HepG2 (cell line): ENCODE measurements around the gene MTRR. TPM values are rescaled to one million over a fixed set of nuclear protein-coding genes. Genes with fewer than 3 reads are reported as not detected.
A peak's percentile ranks its signal among the peaks of the same experiment; 100 is the strongest.

ENCODE experiments used
- GMEB1 ChIP-seq: sonication (generic); formaldehyde crosslinking; IDR thresholded peaks from 2 replicates; pipeline ENCODE4 v1.5.1; 2020; ENCODE audit warnings: missing genetic modification reagents, mild to moderate bottlenecking, borderline replicate concordance
- KLF12 ChIP-seq: sonication (generic); formaldehyde crosslinking; IDR thresholded peaks from 2 replicates; pipeline ENCODE4 v1.4.0; 2020; ENCODE audit warnings: missing genetic modification reagents, borderline replicate concordance
- MEIS2 ChIP-seq: sonication (generic); formaldehyde crosslinking; IDR thresholded peaks from 2 replicates; pipeline ENCODE4 v1.9.0; 2021; ENCODE audit warnings: mild to moderate bottlenecking, missing genetic modification reagents
- NCOA1 ChIP-seq: sonication (generic); formaldehyde crosslinking; IDR thresholded peaks from 2 replicates; pipeline ENCODE4 v1.9.0; 2021; ENCODE audit warnings: missing genetic modification reagents
- NFYB ChIP-seq: sonication (generic); formaldehyde crosslinking; IDR thresholded peaks from 2 replicates; pipeline ENCODE4 v1.4.0; 2020; ENCODE audit warnings: missing genetic modification reagents
- POGZ ChIP-seq: sonication (generic); formaldehyde crosslinking; IDR thresholded peaks from 2 replicates; pipeline ENCODE4 v1.4.0; 2020; ENCODE audit warnings: mild to moderate bottlenecking, missing genetic modification reagents
- SOX6 ChIP-seq, 2 experiments: fragments of 450-650 bp in 1 of 2; sonication (generic) in 1 of 2; formaldehyde crosslinking in 1 of 2; IDR thresholded peaks; 2 replicates each; pipeline versions ENCODE4 v1.4.0 to v1.6.1; 2017 to 2020; ENCODE audit warnings: antibody characterized with exemption in 1 of 2, mild to moderate bottlenecking in 1 of 2, missing genetic modification reagents in 1 of 2
- STAT6 ChIP-seq: sonication (generic); formaldehyde crosslinking; IDR thresholded peaks from 2 replicates; pipeline ENCODE4 v1.4.0; 2020; ENCODE audit warnings: missing genetic modification reagents, mild to moderate bottlenecking, borderline replicate concordance
- TAF1 ChIP-seq: sonication (generic); formaldehyde crosslinking; IDR thresholded peaks from 2 replicates; pipeline ENCODE4 v1.4.0; 2020; ENCODE audit warnings: missing genetic modification reagents
- THAP9 ChIP-seq: sonication (generic); formaldehyde crosslinking; IDR thresholded peaks from 2 replicates; pipeline ENCODE4; 2020; ENCODE audit warnings: missing genetic modification reagents, mild to moderate bottlenecking, borderline replicate concordance
- TP53 ChIP-seq: sonication (generic); formaldehyde crosslinking; conservative IDR thresholded peaks from 2 replicates; pipeline ENCODE4 v1.4.0; 2020; ENCODE audit warnings: missing genetic modification reagents
- ZBTB4 ChIP-seq: sonication (generic); formaldehyde crosslinking; IDR thresholded peaks from 2 replicates; pipeline ENCODE4 v1.4.0; 2020; ENCODE audit warnings: missing genetic modification reagents, mild to moderate bottlenecking, borderline replicate concordance
- ZBTB7B ChIP-seq: sonication (generic); formaldehyde crosslinking; IDR thresholded peaks from 2 replicates; pipeline ENCODE4 v1.4.0; 2020; ENCODE audit warnings: missing genetic modification reagents
- ZFP36 ChIP-seq: fragments of 150-350 bp; IDR thresholded peaks from 2 replicates; pipeline ENCODE4 v1.6.1; 2018; ENCODE audit warnings: borderline replicate concordance, low read length, low read depth; ENCODE audit not compliant: partially characterized antibody
- ZFP41 ChIP-seq: sonication (generic); formaldehyde crosslinking; IDR thresholded peaks from 2 replicates; pipeline ENCODE4 v1.4.0; 2020; ENCODE audit warnings: mild to moderate bottlenecking, missing genetic modification reagents, borderline replicate concordance
- ZKSCAN8 ChIP-seq: IDR thresholded peaks from 2 replicates; pipeline ENCODE4 v1.6.1; 2016; ENCODE audit warnings: borderline replicate concordance, missing genetic modification reagents, missing compliant biosample characterization
- ZMYM4 ChIP-seq: sonication (generic); formaldehyde crosslinking; IDR thresholded peaks from 2 replicates; pipeline ENCODE4 v1.8.1; 2023; ENCODE audit warnings: mild to moderate bottlenecking, missing genetic modification reagents
- ZNF124 ChIP-seq: sonication (generic); formaldehyde crosslinking; IDR thresholded peaks from 2 replicates; pipeline ENCODE4 v1.4.0; 2020; ENCODE audit warnings: missing genetic modification reagents
- polyA plus RNA-seq, 8 experiments: library from polyadenylated mRNA; depleted of rRNA in 3 of 8; stranded (reverse) in 7 of 8; unstranded in 1 of 8; fragments of >200 nt; fragmentation: Illumina TruSeq in 4 of 8; extraction: Trizol in 4 of 8; gene quantifications; 2 replicates each; pipeline versions ENCODE4 v1.2.1 to v1.2.3, GENCODE V29; 2011 to 2016; ENCODE audit warnings: low read depth in 4 of 8, missing spikeins in 1 of 8, mixed read lengths in 1 of 8; ENCODE audit not compliant: insufficient read depth in 1 of 8
- total RNA-seq, 5 experiments: library from RNA; depleted of rRNA; stranded (reverse); fragments of >200 nt; fragmentation: Illumina TruSeq; extraction: Trizol; gene quantifications; 2 replicates each; pipeline ENCODE4 v1.2.3, GENCODE V29; 2016; ENCODE audit warnings: low read depth in 1 of 5

The MTRR gene
- total and polyA plus RNA-seq, 2 of the 13 experiments (the other 11 are each of a cell fraction or from before 2014, with no cell fraction given) = 39.2 to 59.2 TPM

- TF ChIP-seq ZBTB4 (CRISPR knock-in tag) = no peak
- TF ChIP-seq ZMYM4 (CRISPR knock-in tag) = peak; percentile 95
- TF ChIP-seq ZBTB7B (CRISPR knock-in tag) = peak; percentile 99
- 0 out of 2 replicates have a peak, but pooled peaks have one; percentile 27 for TF ChIP-seq STAT6 (CRISPR knock-in tag)
- TF ChIP-seq TP53 (CRISPR knock-in tag) = 0 out of 2 replicates have a peak, but pooled peaks have one; percentile 22
- TF ChIP-seq NFYB = peak; percentile 95
- no peak for TF ChIP-seq NCOA1 (CRISPR knock-in tag)
- TF ChIP-seq GMEB1 = peak; percentile 99
- TF ChIP-seq THAP9 = 0 out of 2 replicates have a peak, but pooled peaks have one; percentile 22
- peak; percentile 47; the same call in 1 of the 2 replicates for TF ChIP-seq MEIS2 (CRISPR knock-in tag)
- peak; percentile 91 for TF ChIP-seq POGZ (CRISPR knock-in tag)
- no peak for TF ChIP-seq ZFP36
- TF ChIP-seq ZNF124 (CRISPR knock-in tag) = 0 out of 2 replicates have a peak, but pooled peaks have one; percentile 29
- TF ChIP-seq ZKSCAN8 = no peak
- no peak for TF ChIP-seq ZFP41 (CRISPR knock-in tag)
- no peak for TF ChIP-seq SOX6 (IDR thresholded peaks at IDR 0.05)
- peak; percentile 43; the same call in 1 of the 2 replicates for TF ChIP-seq SOX6 (CRISPR knock-in tag; IDR thresholded peaks at IDR 0.05)
- TF ChIP-seq TAF1 = peak; percentile 72; the same call in 1 of the 2 replicates
- TF ChIP-seq KLF12 (CRISPR knock-in tag) = no peak
Measured at GRCh38 chr5:7868773-7869473, at the start of gene MTRR, which contains the start of gene FASTKD3 (continued).
